Suprapubic skin (tissue), 4 donors: ENCODE measurements around the gene AP1M1. TPM values are rescaled to one million over a fixed set of nuclear protein-coding genes. Genes with fewer than 3 reads are reported as not detected.
A peak's percentile ranks its signal among the peaks of the same experiment; 100 is the strongest.

Experiments
- DNase-seq, 2 donors: peaks; one replicate each; pipeline ENCODE4 v3.0.0-alpha.2; 2019; ENCODE audit warnings: low spot score in 2 of 2
- H3K27ac ChIP-seq: fragments of 200-600 bp; sonication (generic); one replicate; pipeline ENCODE4 v1.5.1; 2019
- H3K27me3 ChIP-seq: fragments of 200-600 bp; sonication (generic); one replicate; pipeline ENCODE4 v1.5.1; 2019
- H3K36me3 ChIP-seq: fragments of 200-600 bp; sonication (generic); one replicate; pipeline ENCODE4 v1.5.1; 2019
- H3K4me1 ChIP-seq: fragments of 200-600 bp; sonication (generic); one replicate; pipeline ENCODE4 v1.5.1; 2019
- H3K4me3 ChIP-seq: fragments of 200-600 bp; sonication (generic); one replicate; pipeline ENCODE4 v1.5.1; 2019; ENCODE audit warnings: mild to moderate bottlenecking
- H3K9me3 ChIP-seq: fragments of 200-600 bp; sonication (generic); one replicate; pipeline ENCODE4 v1.5.1; 2019
- EP300 ChIP-seq: sonication (generic); formaldehyde crosslinking; IDR thresholded peaks from one replicate; pipeline ENCODE4 v1.6.1; 2017; ENCODE audit warnings: antibody characterized with exemption
- POLR2A ChIP-seq, 2 donors: fragments of 450-650 bp; IDR thresholded peaks; one replicate each; pipeline ENCODE4 v1.6.1; 2017; ENCODE audit warnings: antibody characterized with exemption in 2 of 2, mild to moderate bottlenecking in 2 of 2, moderate library complexity in 2 of 2
- POLR2AphosphoS5 ChIP-seq, 3 donors: sonication (generic); formaldehyde crosslinking; IDR thresholded peaks; one replicate each; pipeline ENCODE4 v1.6.1; 2017; ENCODE audit warnings: antibody characterized with exemption in 3 of 3
- WGBS: methylation state at CpG from one replicate; pipeline ENCODE4 v1.1.5; 2018; 5-methylcytosine and 5-hydroxymethylcytosine counted together
- total RNA-seq, 4 donors: library from RNA; depleted of rRNA; stranded (reverse); fragments of >200 nt; gene quantifications; one replicate each; pipeline ENCODE4 v1.1.0, GENCODE V29; 2016
- TF ChIP-seq, protein P1 (sequence below), 2 donors: fragments of 200-600 bp in 1 of 2; fragments of 450-650 bp in 1 of 2; sonication (generic) in 1 of 2; IDR thresholded peaks; one replicate each; pipeline ENCODE4 v1.5.1; 2016 to 2019; ENCODE audit warnings: antibody characterized with exemption in 2 of 2, mild to moderate bottlenecking in 1 of 2, moderate library complexity in 1 of 2

The AP1M1 gene
- total RNA-seq, 4 donors from 2014 or later, result 37.2 to 61.2 (median 45.0) TPM

GRCh38 chr19:16247353-16248182 lies 49.9 kb downstream of the AP1M1 start:
- no peaks in the 10 kb centered on the region for H3K36me3 ChIP-seq
- WGBS, result 42% methylated on average over 14 of the region's 18 CpGs
- DNase-seq, result peak; percentile 93 to 94
- no peaks in the 10 kb centered on the region for H3K27me3 ChIP-seq
- no peaks in the 10 kb centered on the region for H3K9me3 ChIP-seq
- TF ChIP-seq EP300 (no peak), POLR2AphosphoS5 (IDR thresholded peaks at IDR 0.05) (peak in 2 of 3 donors; percentile 15 to 23), POLR2A (IDR thresholded peaks at IDR 0.05) (no peak)
- TF ChIP-seq, protein P1, sequence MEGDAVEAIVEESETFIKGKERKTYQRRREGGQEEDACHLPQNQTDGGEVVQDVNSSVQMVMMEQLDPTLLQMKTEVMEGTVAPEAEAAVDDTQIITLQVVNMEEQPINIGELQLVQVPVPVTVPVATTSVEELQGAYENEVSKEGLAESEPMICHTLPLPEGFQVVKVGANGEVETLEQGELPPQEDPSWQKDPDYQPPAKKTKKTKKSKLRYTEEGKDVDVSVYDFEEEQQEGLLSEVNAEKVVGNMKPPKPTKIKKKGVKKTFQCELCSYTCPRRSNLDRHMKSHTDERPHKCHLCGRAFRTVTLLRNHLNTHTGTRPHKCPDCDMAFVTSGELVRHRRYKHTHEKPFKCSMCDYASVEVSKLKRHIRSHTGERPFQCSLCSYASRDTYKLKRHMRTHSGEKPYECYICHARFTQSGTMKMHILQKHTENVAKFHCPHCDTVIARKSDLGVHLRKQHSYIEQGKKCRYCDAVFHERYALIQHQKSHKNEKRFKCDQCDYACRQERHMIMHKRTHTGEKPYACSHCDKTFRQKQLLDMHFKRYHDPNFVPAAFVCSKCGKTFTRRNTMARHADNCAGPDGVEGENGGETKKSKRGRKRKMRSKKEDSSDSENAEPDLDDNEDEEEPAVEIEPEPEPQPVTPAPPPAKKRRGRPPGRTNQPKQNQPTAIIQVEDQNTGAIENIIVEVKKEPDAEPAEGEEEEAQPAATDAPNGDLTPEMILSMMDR (IDR thresholded peaks at IDR 0.05), result peak; percentile 85 to 96
- H3K4me1 ChIP-seq, result peaks cover 14% of the 10 kb centered on the region
- no peak overlapping the region for H3K27ac ChIP-seq
- H3K4me3 ChIP-seq, result no peak overlapping the region

DNA sequence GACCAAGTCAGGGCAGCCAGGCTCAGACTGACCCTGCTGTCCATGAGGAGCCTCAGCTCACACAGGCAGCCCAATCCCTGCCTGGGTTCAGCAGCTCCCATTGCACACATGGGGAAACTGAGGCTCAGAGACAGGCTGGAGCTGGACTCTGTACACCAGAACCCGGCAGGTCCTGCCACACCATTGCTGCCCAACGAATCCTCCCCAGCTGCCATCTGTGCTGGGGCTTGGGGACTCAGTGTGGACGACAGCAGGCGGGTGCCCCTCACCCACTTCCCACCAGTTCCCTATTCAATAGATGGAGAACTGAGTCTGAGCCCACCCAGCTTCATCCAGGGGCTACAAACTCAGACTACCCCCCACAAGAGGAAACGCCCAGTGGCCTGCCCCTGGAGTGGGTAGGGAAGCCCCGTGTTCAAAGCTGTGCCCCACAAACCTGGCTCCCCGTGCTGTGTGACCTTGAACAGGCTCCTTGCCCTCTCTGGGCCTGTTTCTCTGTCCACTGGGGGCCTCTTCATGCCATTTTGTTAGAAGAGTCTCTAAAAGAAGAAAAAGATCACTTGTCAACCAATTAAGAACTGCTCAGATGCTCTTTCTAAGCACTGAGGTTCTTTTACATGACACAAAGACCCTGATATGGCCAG lies 50.8 kb downstream of the AP1M1 start:
- H3K27ac ChIP-seq, result no peak overlapping the region
- H3K4me1 ChIP-seq, result peaks cover 20% of the 10 kb centered on the region
- H3K4me3 ChIP-seq, result no peak overlapping the region
- H3K27me3 ChIP-seq, result no peaks in the 10 kb centered on the region
- no peak for DNase-seq
- no peaks in the 10 kb centered on the region for H3K36me3 ChIP-seq
- TF ChIP-seq EP300, result no peak
- no peak for TF ChIP-seq POLR2AphosphoS5 (IDR thresholded peaks at IDR 0.05)
- TF ChIP-seq, protein P1 (IDR thresholded peaks at IDR 0.05), result no peak
- TF ChIP-seq POLR2A (IDR thresholded peaks at IDR 0.05), result no peak
- no peaks in the 10 kb centered on the region for H3K9me3 ChIP-seq
- WGBS, result 80% methylated on average over 6 of the region's 7 CpGs

- Histone ChIP-seq H3K9me3 (no peaks in the 10 kb centered on the region), H3K4me3 (no peak overlapping the region), H3K36me3 (no peaks in the 10 kb centered on the region), H3K27me3 (no peaks in the 10 kb centered on the region), H3K27ac (no peak overlapping the region), H3K4me1 (peaks cover 26% of the 10 kb centered on the region)
- WGBS, result 84% methylated on average over 10 of the region's 10 CpGs
- DNase-seq, result no peak
- no peak for TF ChIP-seq POLR2AphosphoS5 (IDR thresholded peaks at IDR 0.05)
- TF ChIP-seq, protein P1 (IDR thresholded peaks at IDR 0.05), result no peak
- TF ChIP-seq EP300, result no peak
- no peak for TF ChIP-seq POLR2A (IDR thresholded peaks at IDR 0.05)
These were observed 52.2 kb downstream of the AP1M1 start for GRCh38 chr19:16249826-16250404.

DNA sequence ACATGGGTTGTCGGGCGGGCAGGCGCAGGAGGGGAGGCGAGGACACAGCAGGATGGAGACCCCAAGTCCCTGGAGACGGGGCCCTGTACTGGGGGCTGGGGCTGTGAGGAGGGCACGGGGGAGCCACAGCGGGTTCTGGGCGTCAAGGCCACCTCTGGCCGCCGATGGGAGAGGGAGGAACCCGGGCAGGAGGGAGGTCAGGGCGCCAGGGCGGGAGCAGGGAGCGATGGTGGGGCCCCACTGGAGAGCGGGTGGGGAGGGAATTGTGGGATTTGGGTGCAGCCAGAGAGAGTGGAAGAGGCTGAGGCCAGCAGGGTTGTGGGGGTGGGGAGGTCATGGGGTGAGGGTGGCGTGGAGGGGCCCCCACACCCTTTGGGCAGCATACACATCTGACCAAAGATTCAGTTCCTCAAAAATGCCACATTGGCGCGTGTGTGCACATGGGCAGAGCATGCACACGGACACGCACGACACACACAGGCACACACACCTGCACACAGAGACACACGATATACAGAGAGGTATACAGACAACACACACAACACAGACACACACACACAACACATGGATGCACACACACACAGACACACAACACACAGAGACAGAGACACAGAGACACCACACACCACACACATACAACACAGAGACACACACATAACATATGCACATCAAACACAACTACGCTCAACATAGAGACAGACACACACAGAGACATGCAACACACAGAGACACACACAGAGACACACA lies 54.9 kb downstream of the AP1M1 start:
- no peak overlapping the region for H3K27ac ChIP-seq
- no peak for DNase-seq
- H3K4me3 ChIP-seq, result no peak overlapping the region
- H3K36me3 ChIP-seq, result no peaks in the 10 kb centered on the region
- no peaks in the 10 kb centered on the region for H3K9me3 ChIP-seq
- H3K27me3 ChIP-seq, result no peaks in the 10 kb centered on the region
- TF ChIP-seq POLR2AphosphoS5 (IDR thresholded peaks at IDR 0.05), result no peak
- TF ChIP-seq, protein P1 (IDR thresholded peaks at IDR 0.05), result no peak
- no peak for TF ChIP-seq EP300
- no peak for TF ChIP-seq POLR2A (IDR thresholded peaks at IDR 0.05)
- peaks cover 20% of the 10 kb centered on the region for H3K4me1 ChIP-seq
- WGBS, result 78% methylated on average over 21 of the region's 23 CpGs
